ENCODE results near the gene SPINK5. TPM values are rescaled to one million over a fixed set of nuclear protein-coding genes. Genes with fewer than 3 reads are reported as not detected.
"Not testable (repeated sequence)": the region's sequence is repeated elsewhere in the genome, so short reads cannot be mapped to it uniquely, and the experiment has no call there.

SPINK5 gene
- total and polyA plus RNA-seq, 12 donors = 0.07 to 3.4 (median 0.37) TPM; not detected in 1

- H3K4me3 ChIP-seq = no peak overlapping the region
- no peaks in the 10 kb centered on the region for H3K27me3 ChIP-seq
- ATAC-seq (no peak), DNase-seq (no peak)
- WGBS, 2 donors = 95 to 97% methylated on average over 2 of the region's 2 CpGs
- intact Hi-C loops (cut with DNase I) = no loop called here
- peaks cover 0 to 8% (median 0%) of the 10 kb centered on the region in 11 donors for H3K9me3 ChIP-seq
- H3K36me3 ChIP-seq = no peaks in the 10 kb centered on the region
- no peaks in the 10 kb centered on the region for H3K4me1 ChIP-seq
- TF ChIP-seq, protein P1, sequence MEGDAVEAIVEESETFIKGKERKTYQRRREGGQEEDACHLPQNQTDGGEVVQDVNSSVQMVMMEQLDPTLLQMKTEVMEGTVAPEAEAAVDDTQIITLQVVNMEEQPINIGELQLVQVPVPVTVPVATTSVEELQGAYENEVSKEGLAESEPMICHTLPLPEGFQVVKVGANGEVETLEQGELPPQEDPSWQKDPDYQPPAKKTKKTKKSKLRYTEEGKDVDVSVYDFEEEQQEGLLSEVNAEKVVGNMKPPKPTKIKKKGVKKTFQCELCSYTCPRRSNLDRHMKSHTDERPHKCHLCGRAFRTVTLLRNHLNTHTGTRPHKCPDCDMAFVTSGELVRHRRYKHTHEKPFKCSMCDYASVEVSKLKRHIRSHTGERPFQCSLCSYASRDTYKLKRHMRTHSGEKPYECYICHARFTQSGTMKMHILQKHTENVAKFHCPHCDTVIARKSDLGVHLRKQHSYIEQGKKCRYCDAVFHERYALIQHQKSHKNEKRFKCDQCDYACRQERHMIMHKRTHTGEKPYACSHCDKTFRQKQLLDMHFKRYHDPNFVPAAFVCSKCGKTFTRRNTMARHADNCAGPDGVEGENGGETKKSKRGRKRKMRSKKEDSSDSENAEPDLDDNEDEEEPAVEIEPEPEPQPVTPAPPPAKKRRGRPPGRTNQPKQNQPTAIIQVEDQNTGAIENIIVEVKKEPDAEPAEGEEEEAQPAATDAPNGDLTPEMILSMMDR (IDR thresholded peaks at IDR 0.05) = no peak
- H3K27ac ChIP-seq = no peak overlapping the region
Observed at GRCh38 chr5:148043705-148044104, 20.1 kb upstream of the SPINK5 start.

DNA sequence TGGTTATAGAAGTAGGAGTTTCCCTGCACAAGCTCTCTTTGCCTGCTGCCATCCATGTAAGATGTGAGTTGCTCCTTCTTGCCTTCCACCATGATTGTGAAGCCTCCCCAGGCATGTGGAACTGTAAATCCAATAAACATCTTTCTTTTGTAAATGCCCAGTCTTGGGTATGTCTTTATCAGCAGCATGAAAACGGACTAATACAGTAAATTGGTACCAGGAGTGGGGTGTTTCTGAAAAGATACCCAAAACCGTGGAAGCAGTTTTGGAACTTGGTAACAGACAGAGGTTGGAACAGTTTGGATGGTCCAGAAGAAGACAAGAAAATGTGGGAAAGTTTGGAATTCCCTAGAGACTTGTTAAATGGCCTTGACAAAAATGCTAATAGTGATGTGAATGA, 8.6 kb upstream of the SPINK5 start:
- DNase-seq; H3K27ac ChIP-seq; H3K4me3 ChIP-seq; H3K36me3 ChIP-seq; intact Hi-C loops (cut with DNase I); H3K27me3 ChIP-seq; H3K4me1 ChIP-seq; ATAC-seq: not testable (repeated sequence)
- peaks cover 0 to 43% (median 20%) of the 10 kb centered on the region in 11 donors for H3K9me3 ChIP-seq
- 69 to 70% methylated on average over 2 of the region's 2 CpGs for WGBS, 2 donors

DNA sequence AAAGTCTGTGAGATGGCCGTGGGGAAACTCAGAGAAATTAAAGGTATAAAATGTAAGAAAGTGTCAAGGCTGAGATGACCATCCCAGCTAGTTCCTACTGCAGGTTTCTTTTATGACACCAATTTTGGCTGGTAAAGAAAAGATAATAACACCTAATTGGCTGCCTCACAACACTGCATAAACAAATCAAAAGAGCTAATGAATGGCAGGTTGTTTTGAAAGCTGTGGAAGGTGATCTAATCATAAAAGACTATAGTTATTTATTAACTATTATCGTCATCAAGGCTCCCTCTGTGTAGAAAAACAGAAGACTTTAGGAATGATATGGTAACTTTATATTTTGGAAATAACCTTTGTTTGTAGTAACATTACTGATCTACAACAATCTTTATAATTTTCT, 3.5 kb upstream of the SPINK5 start:
- Histone ChIP-seq H3K9me3 (peaks cover 0 to 26% (median 10%) of the 10 kb centered on the region in 11 donors), H3K4me1 (no peaks in the 10 kb centered on the region), H3K27ac (no peak overlapping the region), H3K36me3 (no peaks in the 10 kb centered on the region), H3K27me3 (no peaks in the 10 kb centered on the region), H3K4me3 (no peak overlapping the region)
- TF ChIP-seq, protein P1 (IDR thresholded peaks at IDR 0.05) = no peak
- WGBS, 2 donors = 46 to 47% methylated on average over 2 of the region's 2 CpGs
- DNase-seq (no peak), ATAC-seq (no peak)
- intact Hi-C loops (cut with DNase I) = no loop called here

- Histone ChIP-seq H3K4me1 (no peaks in the 10 kb centered on the region), H3K4me3 (no peak overlapping the region), H3K36me3 (no peaks in the 10 kb centered on the region), H3K27me3 (no peaks in the 10 kb centered on the region), H3K27ac (no peak overlapping the region), H3K9me3 (peaks cover 0 to 20% (median 4%) of the 10 kb centered on the region in 11 donors)
- intact Hi-C loops (cut with DNase I) = no loop called here
- DNase-seq (no peak), ATAC-seq (no peak)
- TF ChIP-seq, protein P1 (IDR thresholded peaks at IDR 0.05) = no peak
Observed at GRCh38 chr5:148060881-148061280, 2.9 kb upstream of the SPINK5 start.

GRCh38 chr5:148070621-148071020, 6.8 kb downstream of the SPINK5 start:
- no peak for DNase-seq
- TF ChIP-seq, protein P1 (IDR thresholded peaks at IDR 0.05) = no peak
- Histone ChIP-seq H3K4me1 (no peaks in the 10 kb centered on the region), H3K27ac (no peak overlapping the region), H3K9me3 (peaks cover 0 to 1% (median 0%) of the 10 kb centered on the region in 11 donors), H3K4me3 (no peak overlapping the region), H3K27me3 (no peaks in the 10 kb centered on the region), H3K36me3 (no peaks in the 10 kb centered on the region)
- no peak for ATAC-seq
- intact Hi-C loops (cut with DNase I) = no loop called here
- 81% methylated on average over 1 of the region's 1 CpG for WGBS, 2 donors
